ENCODE data around the gene CYP24A1.

The CYP24A1 gene

GRCh38 chr20:54139188-54139587 is 34.6 kb downstream of the CYP24A1 start:
- in situ Hi-C loops (cut with HindIII; ENCODE audit: low sequenced_read_pairs): no loop called here
- TF ChIP-seq CTCF (IDR thresholded peaks at IDR 0.05; ENCODE audit: low read depth, low read length, missing control alignments): no peak
- H3K4me3 ChIP-seq (ENCODE audit: low read depth, low read length): no peak overlapping the region
- DNase-seq (ENCODE audit: low read depth): no peak

- H3K4me3 ChIP-seq (ENCODE audit: low read depth, low read length): no peak overlapping the region
- no peak for DNase-seq (ENCODE audit: low read depth)
- in situ Hi-C loops (cut with HindIII; ENCODE audit: low sequenced_read_pairs): no loop called here
- TF ChIP-seq CTCF (IDR thresholded peaks at IDR 0.05; ENCODE audit: low read depth, low read length, missing control alignments): no peak
Measured at GRCh38 chr20:54138427-54138826, 35.4 kb downstream of the CYP24A1 start.

- in situ Hi-C loops (cut with HindIII; ENCODE audit: low sequenced_read_pairs): no loop called here
- DNase-seq (ENCODE audit: low read depth): no peak
- TF ChIP-seq CTCF (IDR thresholded peaks at IDR 0.05; ENCODE audit: low read depth, low read length, missing control alignments): no peak
- no peak overlapping the region for H3K4me3 ChIP-seq (ENCODE audit: low read depth, low read length)
Measured at GRCh38 chr20:54137115-54137514, 36.7 kb downstream of the CYP24A1 start.

GRCh38 chr20:54134445-54135220 is 39.2 kb downstream of the CYP24A1 start:
- in situ Hi-C loops (cut with HindIII; ENCODE audit: low sequenced_read_pairs): no loop called here
- TF ChIP-seq CTCF (IDR thresholded peaks at IDR 0.05; ENCODE audit: low read depth, low read length, missing control alignments): no peak
- no peak for DNase-seq (ENCODE audit: low read depth)
- H3K4me3 ChIP-seq (ENCODE audit: low read depth, low read length): no peak overlapping the region

- DNase-seq (ENCODE audit: low read depth): no peak
- H3K4me3 ChIP-seq (ENCODE audit: low read depth, low read length): no peak overlapping the region
- in situ Hi-C loops (cut with HindIII; ENCODE audit: low sequenced_read_pairs): no loop called here
- no peak for TF ChIP-seq CTCF (IDR thresholded peaks at IDR 0.05; ENCODE audit: low read depth, low read length, missing control alignments)
Measured at GRCh38 chr20:54133434-54134427, 40.1 kb downstream of the CYP24A1 start.

GRCh38 chr20:54132612-54133433 is 41.0 kb downstream of the CYP24A1 start:
- H3K4me3 ChIP-seq (ENCODE audit: low read depth, low read length): no peak overlapping the region
- no peak for TF ChIP-seq CTCF (IDR thresholded peaks at IDR 0.05; ENCODE audit: low read depth, low read length, missing control alignments)
- DNase-seq (ENCODE audit: low read depth): peak; percentile 94
- in situ Hi-C loops (cut with HindIII; ENCODE audit: low sequenced_read_pairs): no loop called here

Data from astrocyte of the cerebellum (primary cell).